Right atrium auricular region (tissue), 2 donors: ENCODE measurements around the gene LMAN1L. TPM values are rescaled to one million over a fixed set of nuclear protein-coding genes. Genes with fewer than 3 reads are reported as not detected.

Experiments
- DNase-seq: peaks from one replicate; pipeline ENCODE4 v3.0.0-alpha.2; 2019; ENCODE audit warnings: low spot score
- H3K27ac ChIP-seq, 2 donors: fragments of 200-600 bp; sonication (generic); 1 replicate in 1 of 2; 2 replicates in 1 of 2; pipeline ENCODE4 v1.5.1; 2016 to 2019
- H3K27me3 ChIP-seq, 2 donors: fragments of 200-600 bp; sonication (generic); one replicate each; pipeline versions ENCODE4 v1.5.1 to v1.6.0; 2017 to 2019
- H3K36me3 ChIP-seq: fragments of 200-600 bp; sonication (generic); one replicate; pipeline ENCODE4 v1.5.1; 2016
- H3K4me1 ChIP-seq, 2 donors: fragments of 200-600 bp; sonication (generic); one replicate each; pipeline versions ENCODE4 v1.5.1 to v1.6.0; 2017 to 2019
- H3K4me3 ChIP-seq, 2 donors: fragments of 200-600 bp; sonication (generic); 1 replicate in 1 of 2; 2 replicates in 1 of 2; pipeline ENCODE4 v1.5.1; 2017 to 2019; ENCODE audit warnings: mild to moderate bottlenecking in 1 of 2, moderate library complexity in 1 of 2
- H3K9me3 ChIP-seq, 2 donors: fragments of 200-600 bp; sonication (generic); one replicate each; pipeline ENCODE4 v1.5.1; 2019
- total RNA-seq, 2 donors: library from RNA; depleted of rRNA; stranded (reverse); fragments of >200 nt; gene quantifications; one replicate each; pipeline ENCODE4 v1.1.0, GENCODE V29; 2016
- TF ChIP-seq, protein P1 (sequence below), 2 donors: fragments of 200-600 bp; sonication (generic); IDR thresholded peaks; one replicate each; pipeline ENCODE4 v1.5.1; 2019; ENCODE audit warnings: antibody characterized with exemption in 2 of 2

Gene LMAN1L
- total RNA-seq, 2 donors from 2014 or later, result 13.8 to 88.7 TPM

DNA sequence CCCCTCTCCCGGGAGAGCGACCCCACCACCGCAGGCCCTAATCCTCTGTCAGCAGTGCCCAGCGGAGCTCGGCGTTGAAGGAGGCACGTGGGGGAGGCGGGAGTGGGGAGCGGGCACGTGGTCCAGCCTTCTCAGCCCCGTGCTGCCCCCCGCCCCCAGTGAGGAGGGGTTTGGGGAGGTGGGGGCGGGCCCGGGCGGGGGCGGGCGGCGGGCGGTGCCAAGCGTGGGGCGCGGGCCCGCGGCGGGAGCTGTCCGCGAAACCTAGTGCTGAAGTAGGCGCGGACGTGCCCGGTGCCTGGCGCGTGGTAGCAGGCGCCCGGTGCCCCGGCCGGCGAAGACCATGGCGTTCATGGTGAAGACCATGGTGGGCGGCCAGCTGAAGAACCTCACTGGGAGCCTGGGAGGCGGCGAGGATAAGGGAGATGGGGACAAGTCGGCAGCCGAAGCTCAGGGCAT is 13.8 kb downstream of the LMAN1L start, which contains the start of gene CPLX3:
CPLX3 (plus strand) TSS at position 264 of the 456 bp plus-strand sequence; CDS start at position 341, 77 bp downstream.
- no peaks in the 10 kb centered on the region for H3K27me3 ChIP-seq
- H3K36me3 ChIP-seq, result no peaks in the 10 kb centered on the region
- no peaks in the 10 kb centered on the region for H3K9me3 ChIP-seq
- DNase-seq, result no peak
- no peak within 1 kb of the TSS for H3K4me3 ChIP-seq
- peaks cover 0 to 17% of the 10 kb centered on the region in 2 donors for H3K4me1 ChIP-seq
- TF ChIP-seq, protein P1, sequence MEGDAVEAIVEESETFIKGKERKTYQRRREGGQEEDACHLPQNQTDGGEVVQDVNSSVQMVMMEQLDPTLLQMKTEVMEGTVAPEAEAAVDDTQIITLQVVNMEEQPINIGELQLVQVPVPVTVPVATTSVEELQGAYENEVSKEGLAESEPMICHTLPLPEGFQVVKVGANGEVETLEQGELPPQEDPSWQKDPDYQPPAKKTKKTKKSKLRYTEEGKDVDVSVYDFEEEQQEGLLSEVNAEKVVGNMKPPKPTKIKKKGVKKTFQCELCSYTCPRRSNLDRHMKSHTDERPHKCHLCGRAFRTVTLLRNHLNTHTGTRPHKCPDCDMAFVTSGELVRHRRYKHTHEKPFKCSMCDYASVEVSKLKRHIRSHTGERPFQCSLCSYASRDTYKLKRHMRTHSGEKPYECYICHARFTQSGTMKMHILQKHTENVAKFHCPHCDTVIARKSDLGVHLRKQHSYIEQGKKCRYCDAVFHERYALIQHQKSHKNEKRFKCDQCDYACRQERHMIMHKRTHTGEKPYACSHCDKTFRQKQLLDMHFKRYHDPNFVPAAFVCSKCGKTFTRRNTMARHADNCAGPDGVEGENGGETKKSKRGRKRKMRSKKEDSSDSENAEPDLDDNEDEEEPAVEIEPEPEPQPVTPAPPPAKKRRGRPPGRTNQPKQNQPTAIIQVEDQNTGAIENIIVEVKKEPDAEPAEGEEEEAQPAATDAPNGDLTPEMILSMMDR (IDR thresholded peaks at IDR 0.05), result no peak
- peak within 1 kb of the TSS in 1 of 2 donors; percentile 26 for H3K27ac ChIP-seq

DNA sequence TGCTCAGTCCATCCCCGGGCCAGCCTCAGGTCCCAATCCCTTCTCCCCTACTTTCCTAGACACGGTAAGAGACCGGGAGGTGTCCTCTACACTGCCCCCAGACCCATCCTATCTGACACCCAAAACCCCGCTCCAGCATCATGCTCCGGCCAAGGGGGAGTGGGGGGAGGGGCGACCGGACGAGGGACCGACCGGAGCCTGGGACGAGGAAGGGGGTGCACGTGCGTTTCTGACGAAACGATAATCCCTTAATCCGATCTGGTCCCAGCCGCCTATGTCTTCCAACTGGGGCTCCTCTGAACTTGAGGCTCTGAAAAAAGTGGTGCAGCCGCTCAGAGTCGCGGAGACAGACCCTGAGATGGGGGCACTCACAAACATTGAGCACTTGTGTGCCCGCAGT is 14.3 kb downstream of the LMAN1L start:
- H3K27me3 ChIP-seq, result no peaks in the 10 kb centered on the region
- H3K9me3 ChIP-seq, result no peaks in the 10 kb centered on the region
- H3K36me3 ChIP-seq, result no peaks in the 10 kb centered on the region
- no peak for DNase-seq
- H3K27ac ChIP-seq, result no peak overlapping the region
- TF ChIP-seq, protein P1 (IDR thresholded peaks at IDR 0.05), result no peak
- peaks cover 0 to 22% of the 10 kb centered on the region in 2 donors for H3K4me1 ChIP-seq
- H3K4me3 ChIP-seq, result no peak overlapping the region

DNA sequence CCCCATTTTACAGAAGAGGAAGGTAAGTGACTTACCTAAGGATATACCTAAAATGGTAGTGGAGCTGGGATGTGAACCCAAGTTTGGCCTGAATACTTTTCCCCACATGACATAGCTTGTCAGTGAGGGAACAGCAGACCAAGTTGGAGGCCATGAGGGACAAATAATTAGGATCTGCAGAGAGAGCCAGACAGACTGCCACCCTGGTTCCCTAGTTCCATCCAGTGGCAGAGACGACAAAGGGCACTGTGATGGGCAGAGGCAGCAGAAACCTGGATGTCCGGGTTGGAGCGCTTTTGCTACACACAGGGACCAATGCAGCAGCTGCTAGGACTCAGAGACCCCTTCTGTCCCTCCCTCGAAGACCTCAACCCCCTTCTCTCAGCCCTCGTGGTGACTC is 15.0 kb downstream of the LMAN1L start:
- Histone ChIP-seq H3K27ac (no peak overlapping the region), H3K4me3 (no peak overlapping the region), H3K27me3 (no peaks in the 10 kb centered on the region), H3K9me3 (no peaks in the 10 kb centered on the region), H3K4me1 (peaks cover 0 to 28% of the 10 kb centered on the region in 2 donors), H3K36me3 (no peaks in the 10 kb centered on the region)
- no peak for DNase-seq
- TF ChIP-seq, protein P1 (IDR thresholded peaks at IDR 0.05), result no peak

DNA sequence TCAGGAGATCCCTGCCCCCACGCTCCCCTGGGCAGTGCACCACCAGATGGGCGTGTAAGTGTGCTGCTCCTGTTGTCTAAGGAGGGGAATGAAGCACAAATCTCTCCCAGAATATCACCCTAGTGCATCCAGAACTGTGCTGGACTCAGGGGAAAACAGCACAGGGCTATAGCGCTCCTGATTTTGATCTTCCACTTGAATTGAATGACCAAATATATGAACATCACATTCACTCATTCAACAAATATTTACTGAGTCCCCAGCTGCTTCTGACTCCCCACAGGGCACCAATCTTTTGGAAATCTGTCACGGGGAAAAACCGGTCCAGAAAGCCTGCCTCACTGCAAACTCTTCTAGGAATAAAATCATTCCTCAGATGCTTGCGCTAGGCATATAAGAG is 16.2 kb downstream of the LMAN1L start:
- Histone ChIP-seq H3K27ac (no peak overlapping the region), H3K36me3 (no peaks in the 10 kb centered on the region), H3K4me1 (peaks cover 0 to 28% of the 10 kb centered on the region in 2 donors), H3K27me3 (no peaks in the 10 kb centered on the region), H3K9me3 (no peaks in the 10 kb centered on the region), H3K4me3 (no peak overlapping the region)
- TF ChIP-seq, protein P1 (IDR thresholded peaks at IDR 0.05), result no peak
- DNase-seq, result no peak

DNA sequence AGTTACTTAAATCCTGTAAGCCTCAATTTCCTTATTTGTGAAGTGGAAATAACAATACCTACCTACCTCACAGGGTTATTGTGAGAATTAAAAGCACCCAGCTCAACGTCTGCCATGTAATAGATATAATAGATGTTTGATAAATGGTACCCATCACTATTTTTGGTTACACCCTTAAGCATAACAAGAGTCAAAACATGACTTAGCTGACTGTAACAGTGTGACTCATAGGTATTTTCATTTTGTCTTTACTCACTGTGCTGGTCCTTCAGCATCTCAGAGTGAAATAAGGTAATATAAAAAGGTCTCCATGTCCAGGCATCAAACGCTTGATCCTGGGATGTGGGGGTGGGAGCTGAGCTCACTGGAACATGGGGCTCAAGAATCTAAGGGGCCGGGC is 16.9 kb downstream of the LMAN1L start:
- Histone ChIP-seq H3K36me3 (no peaks in the 10 kb centered on the region), H3K4me3 (no peak overlapping the region), H3K27ac (no peak overlapping the region), H3K4me1 (peaks cover 0 to 28% of the 10 kb centered on the region in 2 donors), H3K9me3 (no peaks in the 10 kb centered on the region), H3K27me3 (no peaks in the 10 kb centered on the region)
- TF ChIP-seq, protein P1 (IDR thresholded peaks at IDR 0.05), result no peak
- DNase-seq, result no peak

DNA sequence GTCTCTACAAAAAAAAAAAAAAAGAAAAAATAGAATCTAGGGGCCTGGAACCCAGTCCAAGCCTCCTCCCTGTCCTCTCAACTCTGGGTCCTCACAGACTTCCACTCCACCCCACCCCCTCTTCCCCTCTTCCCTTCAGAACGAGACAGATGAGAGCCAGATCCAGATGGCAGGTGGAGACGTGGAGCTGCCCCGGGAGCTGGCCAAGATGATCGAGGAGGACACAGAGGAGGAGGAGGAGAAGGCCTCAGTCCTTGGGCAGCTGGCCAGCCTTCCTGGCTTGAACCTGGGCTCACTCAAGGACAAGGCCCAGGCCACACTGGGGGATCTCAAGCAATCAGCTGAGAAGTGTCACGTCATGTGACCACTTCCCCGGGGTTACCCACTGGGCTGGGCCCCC is 17.4 kb downstream of the LMAN1L start:
- DNase-seq, result no peak
- H3K4me3 ChIP-seq, result no peak overlapping the region
- no peaks in the 10 kb centered on the region for H3K36me3 ChIP-seq
- H3K4me1 ChIP-seq, result peaks cover 0 to 28% of the 10 kb centered on the region in 2 donors
- TF ChIP-seq, protein P1 (IDR thresholded peaks at IDR 0.05), result no peak
- H3K27ac ChIP-seq, result peak overlapping the region in 1 of 2 donors; percentile 59
- no peaks in the 10 kb centered on the region for H3K9me3 ChIP-seq
- H3K27me3 ChIP-seq, result no peaks in the 10 kb centered on the region
